ENCODE results near the gene MERTK. TPM values are rescaled to one million over a fixed set of nuclear protein-coding genes. Genes with fewer than 3 reads are reported as not detected.

Gene MERTK
- total and polyA plus RNA-seq, 2 of the 13 experiments (the other 11 are each of a cell fraction or from before 2014, with no cell fraction given) = 37.3 to 44.7 TPM

DNA sequence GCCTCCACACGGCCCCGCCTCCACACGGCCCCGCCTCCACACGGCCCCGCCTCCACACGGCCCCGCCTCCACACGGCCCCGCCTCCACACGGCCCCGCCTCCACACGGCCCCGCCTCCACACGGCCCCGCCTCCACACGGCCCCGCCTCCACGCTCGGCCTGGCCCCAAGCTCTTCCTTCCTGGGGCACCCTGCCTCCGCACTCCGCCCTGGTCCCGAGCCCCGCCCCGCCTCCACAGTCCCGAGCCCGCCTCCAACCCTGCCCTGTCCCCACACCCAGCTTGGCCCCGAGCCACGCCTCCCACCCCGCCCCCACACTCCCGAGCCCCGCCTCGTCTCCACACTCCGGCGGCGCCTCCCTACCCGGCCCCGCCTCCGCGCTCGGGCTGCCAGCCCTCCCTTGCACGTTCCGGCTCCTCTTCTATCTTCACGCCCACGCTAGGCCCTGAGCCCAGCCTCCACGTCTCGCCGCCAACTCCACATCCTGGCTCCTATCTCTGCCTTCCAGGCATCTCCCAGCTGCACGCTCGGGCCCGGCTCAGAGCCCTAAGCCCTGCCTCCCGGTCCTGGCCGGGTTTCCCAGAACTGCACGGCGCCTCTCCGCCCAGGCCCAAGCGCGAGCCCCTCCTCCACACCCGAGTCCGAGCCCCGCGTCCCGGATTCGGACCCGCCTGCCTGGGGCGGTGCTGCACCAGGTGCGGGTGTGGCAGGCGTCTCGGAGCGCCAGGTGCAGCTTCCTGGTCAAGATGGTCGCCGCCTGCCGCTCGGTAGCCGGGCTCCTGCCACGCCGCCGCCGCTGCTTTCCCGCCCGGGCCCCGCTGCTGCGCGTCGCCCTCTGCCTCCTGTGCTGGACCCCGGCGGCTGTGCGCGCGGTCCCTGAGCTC is 156.7 kb downstream of the MERTK start, which contains the start of gene TMEM87B:
Gene TMEM87B (plus strand): TSS at position 423 of the 883 bp plus-strand sequence. CDS start 323 bp downstream, at position 746.
- DNase-seq (ENCODE audit: low spot score) = peak; percentile 91
- POLR2A ChIA-PET = interaction anchor here (0.6 to 4.0 kb wide), 19 partner anchors 8 to 934 kb away, joined by 3 to 29 read pairs (median 4); partner anchors contain the start of genes ANAPC1, BCL2L11, CHCHD5 and FBLN7
- no peaks in the 10 kb centered on the region; a peak in 1 of 5 replicates for H3K36me3 ChIP-seq (replicated peaks in 1 of 2; ENCODE audit: control insufficient read depth in 1 of 2, insufficient read depth in 2 of 2, low read length in 2 of 2)
- no peaks in the 10 kb centered on the region for H3K9me3 ChIP-seq (ENCODE audit: low read length)
- H4K20me1 ChIP-seq (ENCODE audit: insufficient read depth, low read length) = no peaks in the 10 kb centered on the region
- peak within 1 kb of the TSS; percentile 95 for H3K27ac ChIP-seq (ENCODE audit: extremely low read length, insufficient read depth, low read length)
- WGBS (ENCODE audit: low lambda C conversion rate) = 1% methylated on average over 67 of the region's 90 CpGs
- peak; percentile 80 for ATAC-seq
- peak within 1 kb of the TSS; percentile 88 for H3K9ac ChIP-seq (ENCODE audit: insufficient read depth, low read depth, low read length)
- H3K27me3 ChIP-seq (ENCODE audit: control insufficient read depth in 1 of 2, insufficient read depth in 2 of 2, low read length in 2 of 2) = no peaks in the 10 kb centered on the region; a peak in 1 of 5 replicates
- intact Hi-C loops (cut with micrococcal nuclease; ENCODE audit: unreplicated experiment) = no loop called here
- H3K4me1 ChIP-seq (ENCODE audit: insufficient read depth, low read length) = peaks cover 38% of the 10 kb centered on the region
- peak; percentile 52 for FAIRE-seq
- H2AFZ ChIP-seq (ENCODE audit: low read length) = peak within 1 kb of the TSS; percentile 1
- peak within 1 kb of the TSS; percentile 99 for H3K4me2 ChIP-seq (ENCODE audit: low read depth, low read length)
- in situ Hi-C loops (cut with HindIII; ENCODE audit: extremely low pct_ligation_motif_present, low pct_unique_long_range_greater_than_20kb) = loop anchor here (5.0 kb wide), 1 partner anchor 158 kb away; the partner anchor contains the start of gene MERTK
- BruUV-seq (replicated peaks) = no TSS peak
- peak within 1 kb of the TSS; percentile 92 to 97 (median 95) for H3K4me3 ChIP-seq (replicated peaks in 1 of 3; ENCODE audit: insufficient read depth in 1 of 3, low read depth in 2 of 3, low read length in 3 of 3)
- CTCF ChIA-PET (ENCODE audit: low intra/inter-chr PET ratio, low total read pairs) = no interaction called here
- peaks cover 19% of the 10 kb centered on the region for H3K79me2 ChIP-seq (ENCODE audit: insufficient read depth, low read length)
- TF ChIP-seq FLYWCH1 (CRISPR knock-in tag; IDR thresholded peaks at IDR 0.05) = no peak
- peak; percentile 98 for TF ChIP-seq ZNF563 (CRISPR knock-in tag; IDR thresholded peaks at IDR 0.05)
- TF ChIP-seq, protein P1, sequence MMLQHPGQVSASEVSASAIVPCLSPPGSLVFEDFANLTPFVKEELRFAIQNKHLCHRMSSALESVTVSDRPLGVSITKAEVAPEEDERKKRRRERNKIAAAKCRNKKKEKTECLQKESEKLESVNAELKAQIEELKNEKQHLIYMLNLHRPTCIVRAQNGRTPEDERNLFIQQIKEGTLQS (CRISPR knock-in tag; IDR thresholded peaks at IDR 0.05) = 0 out of 2 replicates have a peak, but pooled peaks have one; percentile 55
- no peak for TF ChIP-seq ZNF235 (CRISPR knock-in tag; IDR thresholded peaks at IDR 0.05; ENCODE audit: borderline replicate concordance)
- TF ChIP-seq U2AF2 (IDR thresholded peaks at IDR 0.05; ENCODE audit: low read depth, low read length) = no peak
- no peak for TF ChIP-seq HMG20A (CRISPR knock-in tag; IDR thresholded peaks at IDR 0.05; ENCODE audit: borderline replicate concordance)
- TF ChIP-seq, protein P2, sequence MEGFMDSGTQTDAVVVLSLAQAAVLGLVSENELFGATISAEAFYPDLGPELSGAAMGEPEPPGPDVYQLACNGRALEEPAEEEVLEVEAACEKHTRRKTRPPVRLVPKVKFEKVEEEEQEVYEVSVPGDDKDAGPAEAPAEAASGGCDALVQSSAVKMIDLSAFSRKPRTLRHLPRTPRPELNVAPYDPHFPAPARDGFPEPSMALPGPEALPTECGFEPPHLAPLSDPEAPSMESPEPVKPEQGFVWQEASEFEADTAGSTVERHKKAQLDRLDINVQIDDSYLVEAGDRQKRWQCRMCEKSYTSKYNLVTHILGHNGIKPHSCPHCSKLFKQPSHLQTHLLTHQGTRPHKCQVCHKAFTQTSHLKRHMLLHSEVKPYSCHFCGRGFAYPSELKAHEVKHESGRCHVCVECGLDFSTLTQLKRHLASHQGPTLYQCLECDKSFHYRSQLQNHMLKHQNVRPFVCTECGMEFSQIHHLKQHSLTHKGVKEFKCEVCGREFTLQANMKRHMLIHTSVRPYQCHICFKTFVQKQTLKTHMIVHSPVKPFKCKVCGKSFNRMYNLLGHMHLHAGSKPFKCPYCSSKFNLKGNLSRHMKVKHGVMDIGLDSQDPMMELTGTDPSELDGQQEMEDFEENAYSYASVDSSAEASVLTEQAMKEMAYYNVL (CRISPR knock-in tag; IDR thresholded peaks at IDR 0.05; ENCODE audit: borderline replicate concordance) = peak; percentile 40; the same call in 1 of the 2 replicates
- TF ChIP-seq NFKB2 (CRISPR knock-in tag; IDR thresholded peaks at IDR 0.05; ENCODE audit: borderline replicate concordance) = peak; percentile 55; the same call in 1 of the 2 replicates
- 0 out of 2 replicates have a peak, but pooled peaks have one; percentile 76 for TF ChIP-seq ZNF547 (CRISPR knock-in tag; IDR thresholded peaks at IDR 0.05)
- TF ChIP-seq, protein P3, sequence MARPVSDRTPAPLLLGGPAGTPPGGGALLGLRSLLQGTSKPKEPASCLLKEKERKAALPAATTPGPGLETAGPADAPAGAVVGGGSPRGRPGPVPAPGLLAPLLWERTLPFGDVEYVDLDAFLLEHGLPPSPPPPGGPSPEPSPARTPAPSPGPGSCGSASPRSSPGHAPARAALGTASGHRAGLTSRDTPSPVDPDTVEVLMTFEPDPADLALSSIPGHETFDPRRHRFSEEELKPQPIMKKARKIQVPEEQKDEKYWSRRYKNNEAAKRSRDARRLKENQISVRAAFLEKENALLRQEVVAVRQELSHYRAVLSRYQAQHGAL (CRISPR knock-in tag; IDR thresholded peaks at IDR 0.05; ENCODE audit: not compliant biosample characterization) = peak; percentile 80
- no peak for TF ChIP-seq GATA4 (IDR thresholded peaks at IDR 0.05; ENCODE audit: borderline replicate concordance, low read depth)
- no peak for TF ChIP-seq MBD4 (IDR thresholded peaks at IDR 0.05; ENCODE audit: borderline replicate concordance, low read length)
- no peak for TF ChIP-seq TEAD3 (CRISPR knock-in tag; optimal IDR thresholded peaks at IDR 0.05; ENCODE audit: borderline replicate concordance)
- TF ChIP-seq ARNT2 (CRISPR knock-in tag; IDR thresholded peaks at IDR 0.05; ENCODE audit: low read depth) = peak; percentile 82; the same call in 1 of the 2 replicates
- TF ChIP-seq, protein P4, sequence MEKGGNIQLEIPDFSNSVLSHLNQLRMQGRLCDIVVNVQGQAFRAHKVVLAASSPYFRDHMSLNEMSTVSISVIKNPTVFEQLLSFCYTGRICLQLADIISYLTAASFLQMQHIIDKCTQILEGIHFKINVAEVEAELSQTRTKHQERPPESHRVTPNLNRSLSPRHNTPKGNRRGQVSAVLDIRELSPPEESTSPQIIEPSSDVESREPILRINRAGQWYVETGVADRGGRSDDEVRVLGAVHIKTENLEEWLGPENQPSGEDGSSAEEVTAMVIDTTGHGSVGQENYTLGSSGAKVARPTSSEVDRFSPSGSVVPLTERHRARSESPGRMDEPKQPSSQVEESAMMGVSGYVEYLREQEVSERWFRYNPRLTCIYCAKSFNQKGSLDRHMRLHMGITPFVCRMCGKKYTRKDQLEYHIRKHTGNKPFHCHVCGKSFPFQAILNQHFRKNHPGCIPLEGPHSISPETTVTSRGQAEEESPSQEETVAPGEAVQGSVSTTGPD (CRISPR knock-in tag; IDR thresholded peaks at IDR 0.05) = no peak
- TF ChIP-seq, protein P5, sequence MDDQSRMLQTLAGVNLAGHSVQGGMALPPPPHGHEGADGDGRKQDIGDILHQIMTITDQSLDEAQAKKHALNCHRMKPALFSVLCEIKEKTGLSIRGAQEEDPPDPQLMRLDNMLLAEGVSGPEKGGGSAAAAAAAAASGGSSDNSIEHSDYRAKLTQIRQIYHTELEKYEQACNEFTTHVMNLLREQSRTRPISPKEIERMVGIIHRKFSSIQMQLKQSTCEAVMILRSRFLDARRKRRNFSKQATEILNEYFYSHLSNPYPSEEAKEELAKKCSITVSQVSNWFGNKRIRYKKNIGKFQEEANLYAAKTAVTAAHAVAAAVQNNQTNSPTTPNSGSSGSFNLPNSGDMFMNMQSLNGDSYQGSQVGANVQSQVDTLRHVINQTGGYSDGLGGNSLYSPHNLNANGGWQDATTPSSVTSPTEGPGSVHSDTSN (CRISPR knock-in tag; IDR thresholded peaks at IDR 0.05; ENCODE audit: borderline replicate concordance) = 0 out of 2 replicates have a peak, but pooled peaks have one; percentile 77
- 0 out of 2 replicates have a peak, but pooled peaks have one; percentile 61 for TF ChIP-seq ZNF567 (CRISPR knock-in tag; IDR thresholded peaks at IDR 0.05; ENCODE audit: borderline replicate concordance)
